Activated CD4-positive, alpha-beta T cell treated with anti-CD3 and anti-CD28 coated beads, Interleukin-2, amount 50 U/mL, for 16 hours (primary cell): ENCODE data around the gene KLF3.

Experiments used
- DNase-seq: peaks from one replicate; pipeline ENCODE4 v3.0.0-alpha.2; 2020

The KLF3 gene

DNA sequence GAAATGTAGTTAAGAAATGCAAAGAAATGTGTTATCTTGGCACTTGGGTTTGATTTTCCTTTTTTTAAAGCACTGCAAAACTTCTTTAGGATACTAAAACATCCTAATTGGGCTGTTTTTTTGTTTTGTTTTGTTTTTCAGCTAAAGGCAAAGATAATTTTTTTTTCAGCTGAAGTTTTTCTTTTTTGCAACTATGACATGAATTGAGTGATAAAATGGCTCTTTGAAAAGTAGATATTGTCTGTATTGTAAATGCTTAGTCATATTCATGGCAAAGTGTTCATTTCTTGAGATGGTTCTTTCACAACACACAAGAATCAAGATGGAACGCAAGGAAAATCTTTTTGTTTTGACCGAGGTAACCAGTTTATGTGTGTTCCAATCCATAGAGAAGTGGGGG is 35.1 kb downstream of the KLF3 start:
- no peak for DNase-seq

DNA sequence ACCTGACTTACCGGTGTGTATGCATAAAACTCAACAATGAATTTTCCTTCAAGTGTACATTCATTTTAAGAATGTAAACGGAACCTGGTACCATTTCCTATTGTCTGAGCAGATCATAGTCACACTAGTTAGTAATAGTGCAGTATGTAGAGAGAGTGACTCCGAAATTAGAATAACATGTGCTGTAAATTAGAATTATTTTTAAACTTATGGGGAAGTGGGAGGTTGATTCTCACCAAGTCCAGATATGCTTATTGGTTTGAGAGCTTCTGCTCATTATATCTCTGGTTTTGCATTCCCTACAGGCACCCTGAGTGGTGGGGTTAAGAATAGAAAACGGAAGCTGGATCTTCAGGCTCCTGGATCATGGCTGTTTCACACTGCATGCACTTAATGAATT is 39.6 kb downstream of the KLF3 start:
- DNase-seq: no peak

GRCh38 chr4:38704622-38705154 is 40.7 kb downstream of the KLF3 start:
- no peak for DNase-seq

DNA sequence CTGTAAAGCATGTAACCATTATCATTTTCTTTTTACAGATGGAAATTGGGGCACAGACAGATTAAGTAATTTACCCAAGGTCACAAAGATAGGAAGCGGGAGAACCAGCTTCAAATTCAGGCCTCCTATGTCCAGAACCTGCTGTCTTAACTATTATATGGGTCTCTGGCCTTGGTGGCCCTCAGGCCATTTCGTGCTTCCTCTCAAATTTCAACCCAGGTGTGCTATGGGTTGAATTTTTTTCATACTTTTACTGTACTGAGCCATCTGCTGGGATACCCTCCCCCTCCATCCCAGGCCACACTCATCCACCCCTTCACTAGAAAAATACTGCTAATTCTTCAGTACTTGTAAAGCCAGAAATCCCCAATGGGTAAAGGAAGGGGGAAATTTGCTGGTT is 42.3 kb downstream of the KLF3 start:
- no peak for DNase-seq

- peak; percentile 78 for DNase-seq
Observed at GRCh38 chr4:38710053-38710452, 46.1 kb downstream of the KLF3 start.

GRCh38 chr4:38711066-38711465 is 47.1 kb downstream of the KLF3 start:
- DNase-seq: no peak

GRCh38 chr4:38715050-38715449 is 51.1 kb downstream of the KLF3 start:
- DNase-seq: no peak

DNA sequence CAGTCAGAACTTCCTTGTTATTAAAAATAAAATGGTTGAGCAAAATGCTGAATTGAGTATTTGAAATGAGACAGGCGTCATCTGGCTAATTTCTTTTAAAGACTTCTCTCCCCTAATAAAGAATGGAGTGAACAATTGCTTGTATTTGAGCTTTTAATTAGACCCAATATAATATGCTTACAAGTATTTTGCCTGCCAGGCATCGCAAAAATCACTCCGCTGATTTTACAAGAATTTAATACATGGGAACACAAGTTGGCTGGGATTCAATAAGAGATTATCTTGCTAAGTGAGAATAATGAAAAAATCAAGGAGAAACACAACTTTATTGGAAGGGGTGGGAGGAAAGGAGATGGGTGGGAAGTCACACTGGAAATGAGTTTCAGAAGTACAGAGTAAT is 52.3 kb downstream of the KLF3 start:
- no peak for DNase-seq

GRCh38 chr4:38717604-38718003 is 53.6 kb downstream of the KLF3 start:
- DNase-seq: no peak

GRCh38 chr4:38723114-38723513 is 59.1 kb downstream of the KLF3 start:
- no peak for DNase-seq

- no peak for DNase-seq
Observed at GRCh38 chr4:38723726-38724474, 59.9 kb downstream of the KLF3 start.

GRCh38 chr4:38724475-38724808 is 60.4 kb downstream of the KLF3 start:
- DNase-seq: peak; percentile 61

DNA sequence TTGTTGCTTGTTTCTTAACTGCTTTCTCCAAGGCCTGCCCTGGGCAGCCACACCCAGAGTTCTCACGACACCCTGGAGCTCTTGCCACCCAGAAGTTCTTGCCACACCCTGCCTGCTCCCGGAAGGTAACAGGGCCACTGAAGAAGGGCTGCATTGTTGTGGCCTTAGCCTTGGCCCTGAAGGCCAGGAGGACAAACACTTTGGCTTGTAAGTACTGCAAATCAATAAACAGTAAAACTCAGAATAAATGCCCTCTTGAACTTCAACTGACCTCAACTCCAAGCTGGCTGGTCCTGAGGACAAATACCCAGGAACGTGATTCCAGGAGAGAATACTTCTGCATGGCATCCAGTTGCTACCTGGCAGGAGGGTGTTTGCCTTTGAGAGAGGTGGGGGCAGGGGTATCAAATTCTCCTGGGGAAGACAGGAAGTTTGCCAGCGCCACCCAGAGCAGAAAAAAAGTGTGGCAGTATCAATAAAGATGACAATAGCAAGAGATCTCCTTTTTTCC is 64.7 kb downstream of the KLF3 start:
- no peak for DNase-seq

GRCh38 chr4:38730493-38730829 is 66.5 kb downstream of the KLF3 start:
- DNase-seq: no peak

DNA sequence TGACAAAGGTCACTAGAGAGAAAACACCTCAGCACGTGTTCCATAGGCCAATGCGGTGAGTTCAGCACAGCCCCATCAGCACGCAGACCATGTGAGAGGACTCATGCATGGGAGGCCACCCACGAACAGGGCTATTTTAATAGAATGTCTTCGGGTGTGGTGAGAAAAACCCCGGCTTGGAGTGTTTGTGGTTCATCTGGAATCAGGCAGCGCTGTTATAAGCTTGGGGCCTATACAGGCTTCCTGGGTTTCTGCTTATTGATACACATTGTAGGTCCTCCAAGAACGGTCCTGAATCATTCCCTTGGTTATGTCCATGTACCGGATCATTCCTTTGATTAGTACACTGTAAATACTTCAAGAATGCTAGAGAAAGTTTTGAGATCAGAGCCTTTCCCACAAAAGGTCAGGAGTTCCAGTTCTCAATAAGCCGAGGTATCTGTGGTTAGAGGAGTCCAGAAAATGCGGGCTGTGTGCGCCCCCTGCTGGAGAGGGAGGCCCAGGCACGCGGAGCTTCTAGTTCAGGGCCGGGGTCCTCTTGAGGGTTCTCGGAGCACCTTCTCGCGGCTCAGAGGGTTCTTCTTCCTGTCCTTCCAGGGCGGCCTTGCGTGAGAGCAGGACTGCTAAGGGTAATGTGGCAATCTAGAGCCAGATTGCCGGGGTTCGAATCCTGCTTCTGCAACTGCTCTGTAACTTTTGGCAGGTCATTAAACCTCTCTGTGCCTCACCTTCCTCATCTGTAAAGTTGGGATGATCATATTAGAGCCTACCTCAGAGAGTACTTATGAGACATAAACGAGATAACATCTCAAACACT is 67.0 kb downstream of the KLF3 start:
- peak; percentile 87 for DNase-seq

GRCh38 chr4:38733663-38734062 is 69.7 kb downstream of the KLF3 start:
- no peak for DNase-seq

- DNase-seq: no peak
Observed at GRCh38 chr4:38734446-38734845, 70.4 kb downstream of the KLF3 start.

- no peak for DNase-seq
Observed at GRCh38 chr4:38734911-38735310, 70.9 kb downstream of the KLF3 start.

DNA sequence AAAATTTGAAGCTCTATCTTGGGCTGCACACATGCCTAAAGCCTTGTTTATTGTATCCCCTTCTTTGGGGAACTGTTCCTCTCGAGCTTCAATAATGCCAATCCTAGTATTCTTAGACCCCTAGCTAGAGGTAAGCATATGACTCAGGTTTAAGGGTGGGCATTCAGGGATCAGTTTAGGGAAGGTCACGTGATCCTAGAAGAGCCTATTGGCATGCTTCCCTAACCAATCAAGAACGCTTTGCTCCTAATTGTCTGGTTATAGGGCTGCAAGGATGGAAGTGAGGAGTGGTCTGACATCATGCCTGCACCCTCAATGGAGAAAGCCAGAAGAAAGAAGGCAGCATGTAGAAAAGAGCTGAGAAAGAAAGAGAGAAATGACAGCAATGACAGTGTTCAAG is 71.9 kb downstream of the KLF3 start:
- no peak for DNase-seq

- no peak for DNase-seq
Observed at GRCh38 chr4:38738940-38739803, 75.2 kb downstream of the KLF3 start.

GRCh38 chr4:38740303-38740702 is 76.3 kb downstream of the KLF3 start:
- no peak for DNase-seq

DNA sequence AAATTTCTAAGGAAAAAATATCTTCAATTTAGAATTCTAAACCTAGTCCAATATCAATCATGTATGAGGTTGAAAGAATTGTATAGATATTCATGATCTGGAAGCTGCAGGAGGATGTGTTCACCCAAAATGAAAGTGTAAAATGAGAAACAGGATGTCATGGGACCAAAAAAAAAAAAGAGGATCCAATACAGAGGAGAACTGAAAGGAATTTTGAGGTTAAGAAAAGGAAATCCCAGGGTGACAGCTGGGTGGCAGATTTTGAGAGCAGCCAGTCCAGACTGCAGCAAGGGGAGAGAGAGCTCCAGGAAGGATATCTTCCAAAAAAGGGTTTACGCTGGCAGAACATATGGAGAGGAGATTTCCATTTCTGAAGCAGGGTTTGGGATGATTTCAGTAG is 79.9 kb downstream of the KLF3 start:
- DNase-seq: no peak

GRCh38 chr4:38745881-38746280 is 81.9 kb downstream of the KLF3 start:
- DNase-seq: no peak
